IPS DF 6.9 (cell line): Measurements from ENCODE around the gene ASPSCR1.
"Not testable (repeated sequence)": the region's sequence is repeated elsewhere in the genome, so short reads cannot be mapped to it uniquely, and the experiment has no call there.

ENCODE experiments used
- DNase-seq: peaks from one replicate; pipeline ENCODE4 v3.0.0-alpha.2; 2013; ENCODE audit warnings: low read depth, low spot score
- H3K27ac ChIP-seq: one replicate; pipeline ENCODE4 v1.5.1; 2013; ENCODE audit warnings: low read length, control low read depth
- H3K27me3 ChIP-seq: 2 replicates; pipeline ENCODE4 v1.6.1; 2013; ENCODE audit warnings: mild to moderate bottlenecking, low read length; ENCODE audit not compliant: control insufficient read depth, insufficient read depth
- H3K36me3 ChIP-seq: 2 replicates; pipeline ENCODE4 v1.6.1; 2013; ENCODE audit warnings: low read length; ENCODE audit not compliant: control insufficient read depth, insufficient read depth
- H3K4me1 ChIP-seq: 2 replicates; pipeline ENCODE4 v1.6.1; 2013; ENCODE audit warnings: low read length; ENCODE audit not compliant: control insufficient read depth, insufficient read depth
- H3K4me3 ChIP-seq: 2 replicates; pipeline ENCODE4 v1.5.1; 2013; ENCODE audit warnings: mild to moderate bottlenecking, low read length
- H3K9me3 ChIP-seq: 2 replicates; pipeline ENCODE4 v1.6.1; 2013; ENCODE audit warnings: low read length, inconsistent platforms; ENCODE audit not compliant: control insufficient read depth, insufficient read depth
- WGBS: extraction: QIAGEN DNeasy Blood & Tissue Kit; methylation state at CpG from one replicate; pipeline ENCODE4 v1.1.7; 2013; ENCODE audit warnings: mixed read lengths, missing lambda C conversion rate; ENCODE audit not compliant: insufficient read length, insufficient coverage; 5-methylcytosine and 5-hydroxymethylcytosine counted together

The ASPSCR1 gene

GRCh38 chr17:81942167-81942553 lies 35.3 kb upstream of the ASPSCR1 start:
- H3K27ac ChIP-seq: no peak overlapping the region
- no CpG with 5 or more reads among the region's 12 CpGs for WGBS
- H3K4me3 ChIP-seq: no peak overlapping the region
- H3K9me3 ChIP-seq: no peaks in the 10 kb centered on the region
- no peaks in the 10 kb centered on the region for H3K36me3 ChIP-seq
- no peaks in the 10 kb centered on the region for H3K27me3 ChIP-seq
- no peak for DNase-seq
- H3K4me1 ChIP-seq: peaks cover 11% of the 10 kb centered on the region

- Histone ChIP-seq H3K27ac (no peak overlapping the region), H3K27me3 (no peaks in the 10 kb centered on the region), H3K36me3 (no peaks in the 10 kb centered on the region), H3K4me1 (peaks cover 11% of the 10 kb centered on the region), H3K9me3 (no peaks in the 10 kb centered on the region), H3K4me3 (no peak overlapping the region)
- WGBS: no CpG with 5 or more reads among the region's 9 CpGs
- DNase-seq: no peak
These were observed 32.6 kb upstream of the ASPSCR1 start for GRCh38 chr17:81944858-81945257.

- H3K4me1 ChIP-seq: no peaks in the 10 kb centered on the region; the same call in 1 of the 2 replicates
- no peak for DNase-seq
- H3K9me3 ChIP-seq: no peaks in the 10 kb centered on the region
- no peak within 1 kb of the TSS for H3K27ac ChIP-seq
- no peaks in the 10 kb centered on the region for H3K36me3 ChIP-seq
- WGBS: no CpG with 5 or more reads among the region's 13 CpGs
- no peaks in the 10 kb centered on the region for H3K27me3 ChIP-seq
- no peak within 1 kb of the TSS for H3K4me3 ChIP-seq
These were observed 30.2 kb upstream of the ASPSCR1 start, which contains the start of gene MYADML2 for GRCh38 chr17:81947189-81947588. Gene MYADML2 (minus strand): TSS chr17:81947233. CDS start chr17:81941741, 5,492 bp downstream.

GRCh38 chr17:81948635-81949378 lies 28.6 kb upstream of the ASPSCR1 start:
- no peaks in the 10 kb centered on the region for H3K4me1 ChIP-seq
- WGBS: no CpG with 5 or more reads among the region's 17 CpGs
- no peaks in the 10 kb centered on the region for H3K36me3 ChIP-seq
- no peak overlapping the region for H3K27ac ChIP-seq
- no peaks in the 10 kb centered on the region for H3K9me3 ChIP-seq
- H3K27me3 ChIP-seq: no peaks in the 10 kb centered on the region
- no peak for DNase-seq
- H3K4me3 ChIP-seq: no peak overlapping the region

- no peak overlapping the region for H3K27ac ChIP-seq
- H3K27me3 ChIP-seq: no peaks in the 10 kb centered on the region
- H3K4me1 ChIP-seq: no peaks in the 10 kb centered on the region
- H3K4me3 ChIP-seq: no peak overlapping the region
- no peaks in the 10 kb centered on the region for H3K36me3 ChIP-seq
- no peaks in the 10 kb centered on the region for H3K9me3 ChIP-seq
- no peak for DNase-seq
- no CpG with 5 or more reads among the region's 15 CpGs for WGBS
These were observed 26.9 kb upstream of the ASPSCR1 start for GRCh38 chr17:81950501-81950900.

GRCh38 chr17:81951785-81952684 lies 25.4 kb upstream of the ASPSCR1 start:
- WGBS: no CpG with 5 or more reads among the region's 13 CpGs
- no peaks in the 10 kb centered on the region for H3K27me3 ChIP-seq
- DNase-seq: no peak

GRCh38 chr17:81952792-81953228 lies 24.6 kb upstream of the ASPSCR1 start:
- WGBS: no CpG with 5 or more reads among the region's 16 CpGs
- no peaks in the 10 kb centered on the region for H3K4me1 ChIP-seq
- no peaks in the 10 kb centered on the region; the same call in 1 of the 2 replicates for H3K27me3 ChIP-seq
- no peaks in the 10 kb centered on the region; the same call in 1 of the 2 replicates for H3K36me3 ChIP-seq
- no peak for DNase-seq
- H3K4me3 ChIP-seq: no peak overlapping the region
- H3K27ac ChIP-seq: no peak overlapping the region
- H3K9me3 ChIP-seq: no peaks in the 10 kb centered on the region

More at GRCh38 chr17:81951785-81952684, 25.4 kb upstream of the ASPSCR1 start:
- H3K9me3 ChIP-seq: no peaks in the 10 kb centered on the region
- H3K4me1 ChIP-seq: no peaks in the 10 kb centered on the region
- no peak overlapping the region for H3K4me3 ChIP-seq
- H3K27ac ChIP-seq: no peak overlapping the region
- H3K36me3 ChIP-seq: no peaks in the 10 kb centered on the region; the same call in 1 of the 2 replicates

GRCh38 chr17:81953443-81953842 lies 24.0 kb upstream of the ASPSCR1 start:
- not testable (repeated sequence) for H3K27ac ChIP-seq, H3K4me1 ChIP-seq, H3K9me3 ChIP-seq, H3K27me3 ChIP-seq, H3K4me3 ChIP-seq, DNase-seq, H3K36me3 ChIP-seq
- no CpG with 5 or more reads among the region's 5 CpGs for WGBS

- no peak overlapping the region for H3K4me3 ChIP-seq
- H3K27ac ChIP-seq: no peak overlapping the region
- H3K9me3 ChIP-seq: no peaks in the 10 kb centered on the region
- DNase-seq: no peak
- no peaks in the 10 kb centered on the region for H3K4me1 ChIP-seq
- peaks cover 13% of the 10 kb centered on the region for H3K27me3 ChIP-seq
- WGBS: no CpG with 5 or more reads among the region's 19 CpGs
- no peaks in the 10 kb centered on the region; the same call in 1 of the 2 replicates for H3K36me3 ChIP-seq
These were observed 23.0 kb upstream of the ASPSCR1 start for GRCh38 chr17:81954131-81955057.
